Stimulated activated CD8-positive, alpha-beta memory T cell treated with anti-CD3 and anti-CD28 coated beads, Interleukin-4, amount 100 ng/mL, for 48 hours (primary cell): ENCODE results near the gene ANKRD33B.
"Not testable (repeated sequence)": the region's sequence is repeated elsewhere in the genome, so short reads cannot be mapped to it uniquely, and the experiment has no call there.

Source experiments
- DNase-seq: peaks from one replicate; pipeline ENCODE4 v3.0.0-alpha.2; 2020

Gene ANKRD33B

DNA sequence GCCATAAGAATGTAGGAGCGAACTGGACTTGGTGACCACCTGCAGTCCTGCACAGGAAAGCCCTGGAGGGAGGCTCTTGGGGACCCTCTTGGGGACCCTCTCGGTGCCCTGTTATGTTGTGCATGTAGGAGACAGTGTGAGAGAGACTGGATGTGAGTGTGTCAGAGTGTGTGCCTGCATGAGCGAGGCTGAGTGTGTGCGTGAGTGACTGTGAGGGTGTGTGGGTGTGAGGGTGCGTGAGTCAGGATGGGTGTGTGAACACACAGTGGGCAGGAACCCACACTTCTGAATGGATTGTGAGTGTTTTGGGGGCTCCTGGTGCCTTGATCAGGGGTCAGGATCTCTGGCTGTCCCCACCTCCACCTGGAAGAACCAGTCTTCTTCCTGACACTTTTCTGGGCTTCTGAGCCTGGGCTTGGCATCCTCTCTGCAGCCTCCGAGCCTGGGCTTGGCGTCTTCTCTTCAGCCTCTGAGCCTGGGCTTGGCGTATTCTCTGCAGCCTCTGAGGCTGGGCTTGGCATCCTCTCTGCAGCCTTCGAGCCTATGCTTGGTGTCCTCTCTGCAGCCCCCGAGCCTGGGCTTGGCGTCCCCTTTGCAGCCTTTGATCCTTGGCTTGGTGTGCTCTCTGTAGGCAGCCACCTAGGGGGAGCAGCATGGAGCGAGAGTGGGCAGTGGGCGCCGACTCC is 25.6 kb upstream of the ANKRD33B start:
- DNase-seq = peak; percentile 29

DNA sequence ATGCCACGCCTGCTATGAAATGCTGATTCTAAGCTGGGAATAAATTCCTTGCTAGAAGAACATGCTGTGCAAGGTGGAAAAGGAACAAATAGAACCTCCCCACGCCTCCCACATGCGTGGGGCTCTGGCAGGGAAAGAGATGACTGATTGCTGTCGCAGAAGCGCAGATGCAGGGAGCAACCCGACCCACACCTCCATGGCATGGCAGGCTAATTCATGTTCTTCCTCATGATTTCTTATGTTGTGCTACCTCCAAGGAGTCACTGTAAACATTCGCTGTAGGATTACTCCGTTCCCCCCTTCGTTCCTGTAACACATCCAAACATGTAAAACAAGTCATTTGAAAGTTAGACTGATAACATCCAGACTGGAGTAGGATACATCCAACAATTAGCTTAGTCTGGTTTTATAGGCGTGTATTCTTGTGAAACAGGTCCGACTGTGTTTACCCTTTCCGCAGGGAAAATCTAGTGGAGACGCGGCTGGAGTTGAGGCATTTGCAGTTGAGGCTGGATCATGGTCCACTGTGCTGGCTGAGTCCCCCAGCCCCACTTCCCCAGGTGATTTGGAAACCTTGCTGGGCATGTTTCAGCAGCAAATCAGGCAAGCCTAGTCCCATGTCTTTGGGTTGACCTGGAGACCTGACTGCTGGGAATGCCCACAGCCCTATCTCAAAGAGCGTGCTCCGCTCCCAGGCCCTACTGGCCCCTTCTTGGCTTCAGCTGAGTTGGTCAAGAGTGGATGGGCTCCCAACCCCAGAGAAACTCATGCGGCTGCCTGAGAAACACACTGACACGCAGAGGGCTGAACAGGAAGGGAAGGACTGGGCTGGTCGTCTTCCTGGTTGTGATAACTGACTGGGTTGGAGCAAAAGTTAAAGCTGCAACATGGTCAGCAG is 24.8 kb upstream of the ANKRD33B start:
- DNase-seq = no peak

DNA sequence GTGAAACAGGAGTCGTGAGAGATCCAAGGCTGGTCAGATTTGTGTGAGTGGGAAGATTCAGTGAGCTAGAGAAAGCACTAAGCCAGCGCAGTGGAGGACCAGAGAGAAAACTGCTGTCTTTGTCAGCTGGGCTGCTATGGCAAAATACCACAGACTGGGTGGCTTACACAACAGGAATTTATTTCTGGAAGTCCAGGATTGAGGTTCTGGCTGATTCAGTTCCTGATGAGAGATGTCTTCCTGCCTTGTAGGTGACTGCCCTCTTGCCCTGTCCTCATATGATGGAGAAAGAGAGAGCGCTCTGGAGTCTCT is 24.2 kb upstream of the ANKRD33B start:
- no peak for DNase-seq

DNA sequence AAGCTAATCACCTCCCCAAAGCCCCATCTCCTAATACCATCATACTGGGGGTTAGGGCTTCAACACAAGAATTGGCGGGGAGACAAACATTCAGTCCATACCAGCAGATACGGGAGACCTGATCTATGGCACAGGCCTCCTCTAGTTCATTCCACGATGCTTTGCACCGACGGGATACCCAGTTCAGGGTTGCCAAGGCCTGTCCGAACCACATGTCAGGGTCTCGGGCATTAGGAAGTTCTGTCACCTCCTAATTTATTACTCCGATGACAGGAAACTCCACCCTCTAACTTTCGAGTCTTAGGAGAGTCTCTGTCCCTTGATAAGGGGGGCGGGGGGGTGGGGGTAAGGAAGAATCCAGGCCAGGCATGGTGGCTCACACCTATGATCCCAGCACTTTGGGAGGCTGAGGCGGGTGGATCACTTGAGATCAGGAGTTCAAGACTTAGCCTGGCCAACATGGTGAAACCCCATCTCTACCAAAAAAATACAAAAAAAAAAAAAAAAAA is 23.8 kb upstream of the ANKRD33B start:
- DNase-seq = no peak

DNA sequence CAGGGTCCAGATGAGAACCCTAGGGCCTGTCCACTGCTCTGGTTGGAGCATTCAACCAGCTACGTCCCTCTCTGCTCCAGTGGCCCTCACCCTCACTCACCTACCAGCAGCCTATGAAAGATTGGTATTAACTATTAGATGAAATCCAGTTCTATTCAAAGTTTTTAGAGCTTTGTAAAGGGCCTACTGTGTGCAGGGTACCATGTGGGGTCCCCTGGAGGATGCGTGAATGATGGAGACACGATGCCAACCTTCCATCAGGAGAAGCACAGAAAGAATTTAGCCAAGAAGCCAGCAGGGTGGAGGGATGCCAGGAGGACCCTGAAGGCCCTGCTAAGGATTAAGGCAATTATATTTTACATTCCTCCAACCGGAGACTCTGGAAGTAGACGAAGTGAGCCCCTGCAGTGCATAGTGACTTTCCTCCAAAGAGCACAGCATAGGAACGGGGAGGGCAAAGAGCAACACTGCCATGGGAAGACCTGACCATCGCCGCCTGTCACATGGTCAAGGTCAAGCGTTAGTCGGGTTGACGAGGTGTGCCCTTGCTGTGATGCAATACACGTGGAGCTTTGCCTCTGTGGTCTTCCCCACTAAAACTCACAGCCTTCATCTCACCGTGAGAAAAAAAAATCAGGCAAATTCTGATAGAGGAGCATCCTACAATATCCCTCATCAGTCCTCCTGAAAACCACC is 22.8 kb upstream of the ANKRD33B start:
- no peak for DNase-seq

DNA sequence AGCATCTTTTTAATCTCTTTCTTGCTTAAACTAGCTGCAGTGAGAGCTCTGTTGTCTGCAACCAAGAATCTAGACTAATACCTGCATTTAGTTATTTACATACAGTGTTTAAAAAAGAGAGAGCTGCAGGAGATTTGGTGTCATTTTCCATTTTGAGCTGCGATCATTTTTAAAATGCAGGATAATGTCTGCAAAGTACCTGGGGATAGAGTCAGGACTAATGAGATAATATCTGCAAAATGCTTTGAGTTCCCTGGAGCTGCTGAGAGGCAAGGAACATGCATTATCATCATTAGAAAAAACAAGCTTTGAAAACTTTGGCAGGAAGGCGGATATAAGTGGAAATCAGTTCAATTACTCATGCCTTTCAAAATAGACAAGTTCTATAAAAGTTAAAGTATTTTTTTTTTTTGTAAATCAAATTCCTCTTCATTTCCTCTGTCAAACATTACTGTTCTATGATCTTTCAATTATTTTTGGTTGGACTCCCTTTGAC is 21.8 kb upstream of the ANKRD33B start:
- DNase-seq = no peak

DNA sequence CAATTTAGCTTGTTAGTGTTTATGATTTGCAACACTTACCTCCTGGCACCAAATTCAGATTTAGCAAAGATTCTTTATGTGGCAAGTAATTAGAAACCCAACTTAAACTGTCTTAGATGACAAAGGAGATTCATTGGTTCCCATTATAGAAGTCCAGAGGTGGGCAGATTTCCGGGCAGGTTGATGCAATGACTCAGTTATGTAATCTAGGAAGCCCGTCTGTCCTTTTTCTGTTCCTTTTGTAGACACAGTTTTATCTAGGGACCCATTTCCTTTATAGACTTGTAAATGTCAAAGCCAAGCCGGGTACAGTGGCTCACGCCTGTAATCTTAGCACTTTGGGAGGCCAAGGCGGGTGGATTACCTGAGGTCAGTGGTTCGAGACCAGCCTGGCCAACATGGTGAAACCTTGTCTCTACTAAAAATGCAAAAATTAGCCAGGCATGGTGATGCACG is 20.3 kb upstream of the ANKRD33B start:
- no peak for DNase-seq

DNA sequence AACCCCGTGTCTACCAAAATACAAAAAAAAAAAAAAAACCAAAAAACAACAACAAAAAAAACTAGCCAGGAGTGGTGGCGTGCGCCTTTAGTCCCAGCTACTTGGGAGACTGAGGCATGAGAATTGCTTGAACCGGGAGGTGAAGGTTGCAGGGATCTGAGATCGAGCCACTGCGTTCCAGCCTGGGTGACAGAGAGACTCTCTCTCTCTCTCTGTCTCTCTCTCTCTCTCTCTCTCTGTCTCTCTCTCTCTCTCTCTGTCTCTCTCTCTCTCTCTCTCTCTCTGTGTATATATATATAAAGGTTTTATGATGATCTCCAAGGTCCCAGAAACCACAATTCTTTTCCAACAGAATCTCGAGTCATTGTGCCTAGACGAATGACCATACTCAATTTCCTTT is 18.8 kb upstream of the ANKRD33B start:
- no peak for DNase-seq

DNA sequence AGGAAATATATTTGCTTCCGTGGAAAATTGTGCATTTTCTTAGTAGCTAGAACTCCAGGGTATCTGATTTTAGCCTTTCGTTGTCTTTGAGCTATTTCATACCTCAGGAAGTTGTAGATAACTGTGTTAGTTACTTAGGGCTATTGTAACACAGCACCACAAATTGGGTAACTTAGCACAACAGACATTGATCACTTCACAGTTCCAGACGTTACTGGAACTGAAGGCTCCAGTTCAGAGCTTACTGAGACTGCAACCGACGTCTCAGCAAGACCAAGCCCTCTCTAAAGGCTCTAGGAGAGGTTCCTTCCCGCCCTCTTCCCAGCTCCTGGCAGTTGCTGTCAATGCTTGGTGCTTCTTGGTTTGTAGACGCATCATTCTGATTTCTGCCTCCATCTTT is 17.7 kb upstream of the ANKRD33B start:
- no peak for DNase-seq

DNA sequence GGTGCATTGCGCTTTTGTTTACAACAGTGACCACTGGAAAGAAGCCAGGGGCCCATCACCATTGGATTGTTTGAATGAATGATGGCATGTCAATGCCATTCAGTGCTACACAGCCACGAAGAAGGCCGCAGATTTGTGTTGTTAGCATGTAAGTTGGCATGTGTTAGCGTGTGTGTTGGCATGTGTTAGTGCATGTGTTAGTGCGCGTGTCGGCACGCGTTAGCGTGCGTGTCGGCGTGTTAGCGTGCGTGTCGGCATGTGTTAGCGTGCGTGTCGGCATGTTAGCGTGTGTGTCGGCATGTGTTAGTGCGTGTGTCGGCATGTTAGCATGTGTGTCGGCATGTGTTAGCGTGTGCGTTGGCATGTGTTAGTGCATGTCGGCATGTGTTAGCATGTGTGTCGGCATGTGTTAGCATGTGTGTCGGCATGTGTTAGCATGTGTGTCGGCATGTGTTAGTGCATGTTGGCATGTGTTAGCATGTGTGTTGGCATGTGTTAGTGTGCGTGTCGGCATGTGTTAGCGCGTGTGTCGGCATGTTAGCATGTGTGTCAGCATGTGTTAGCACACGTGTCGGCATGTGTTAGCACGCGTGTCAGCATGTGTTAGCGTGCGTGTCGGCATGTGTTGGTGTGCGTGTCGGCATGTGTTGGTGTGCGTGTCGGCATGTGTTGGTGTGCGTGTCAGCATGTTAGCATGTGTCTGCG is 15.3 kb upstream of the ANKRD33B start:
- DNase-seq = no peak

DNA sequence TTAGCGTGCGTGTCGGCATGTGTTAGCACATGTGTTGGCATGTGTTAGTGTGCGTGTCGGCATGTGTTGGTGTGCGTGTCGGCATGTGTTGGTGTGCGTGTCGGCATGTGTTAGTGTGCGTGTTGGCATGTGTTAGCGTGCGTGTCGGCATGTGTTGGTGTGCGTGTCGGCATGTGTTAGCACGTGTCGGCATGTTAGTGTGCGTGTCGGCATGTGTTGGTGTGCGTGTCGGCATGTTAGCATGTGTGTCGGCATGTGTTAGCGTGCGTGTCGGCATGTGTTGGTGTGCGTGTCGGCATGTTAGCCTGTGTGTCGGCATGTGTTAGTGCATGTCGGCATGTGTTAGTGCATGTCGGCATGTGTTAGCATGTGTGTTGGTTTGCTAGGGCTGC is 14.8 kb upstream of the ANKRD33B start:
- DNase-seq = not testable (repeated sequence)

DNA sequence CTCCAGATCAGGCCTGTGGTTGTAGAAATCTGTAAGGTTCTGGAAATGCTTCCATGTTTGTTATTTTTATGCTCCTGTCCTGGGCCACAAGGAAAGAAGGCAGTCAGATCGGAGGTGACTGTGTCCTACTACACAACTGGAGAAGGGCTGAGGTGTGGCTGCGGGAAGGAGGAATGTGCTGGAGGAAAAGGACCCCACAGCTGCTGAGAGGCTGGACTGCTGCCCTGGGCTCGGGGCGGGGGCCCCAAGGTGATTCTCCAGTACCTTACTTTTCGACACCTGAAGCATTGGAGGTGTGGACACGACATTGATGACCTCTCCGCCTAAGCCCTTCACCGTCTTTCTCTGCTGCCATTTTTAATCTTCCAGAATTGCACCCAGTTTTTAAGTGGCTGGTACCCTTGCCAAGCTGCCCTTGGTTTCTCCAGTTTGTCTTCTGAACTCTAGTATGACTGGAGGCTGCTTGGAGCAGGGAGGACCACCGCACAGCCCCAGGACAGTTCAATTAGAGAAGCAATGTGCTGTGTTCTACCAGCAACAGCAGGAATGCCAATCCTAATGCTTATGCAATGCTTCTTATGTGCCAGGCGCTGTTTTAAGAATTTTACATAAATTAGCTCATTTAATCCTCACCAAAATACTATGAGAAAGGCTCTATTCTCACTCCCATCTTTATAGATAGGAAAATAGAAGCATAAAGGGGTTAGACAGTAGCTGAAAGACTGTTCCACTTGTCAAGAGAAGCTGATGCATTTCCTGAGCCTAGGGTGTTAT is 13.5 kb upstream of the ANKRD33B start:
- no peak for DNase-seq

DNA sequence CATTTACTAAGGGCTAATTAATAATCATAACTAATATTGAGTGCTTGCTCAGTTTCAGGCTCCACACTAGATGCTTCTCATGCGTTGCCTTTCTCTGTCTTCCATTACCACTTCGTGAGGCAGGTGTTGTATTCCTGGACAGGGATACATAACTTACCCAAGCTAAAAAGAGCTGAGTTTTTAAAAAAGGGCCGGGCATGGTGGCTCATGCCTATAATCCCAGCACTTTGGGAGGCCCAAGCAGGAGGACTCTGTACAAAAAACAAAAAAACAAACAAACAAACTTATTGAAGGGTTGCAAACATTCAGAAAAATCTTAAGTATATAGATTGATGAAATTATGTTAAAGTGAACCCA is 12.1 kb upstream of the ANKRD33B start:
- no peak for DNase-seq

DNA sequence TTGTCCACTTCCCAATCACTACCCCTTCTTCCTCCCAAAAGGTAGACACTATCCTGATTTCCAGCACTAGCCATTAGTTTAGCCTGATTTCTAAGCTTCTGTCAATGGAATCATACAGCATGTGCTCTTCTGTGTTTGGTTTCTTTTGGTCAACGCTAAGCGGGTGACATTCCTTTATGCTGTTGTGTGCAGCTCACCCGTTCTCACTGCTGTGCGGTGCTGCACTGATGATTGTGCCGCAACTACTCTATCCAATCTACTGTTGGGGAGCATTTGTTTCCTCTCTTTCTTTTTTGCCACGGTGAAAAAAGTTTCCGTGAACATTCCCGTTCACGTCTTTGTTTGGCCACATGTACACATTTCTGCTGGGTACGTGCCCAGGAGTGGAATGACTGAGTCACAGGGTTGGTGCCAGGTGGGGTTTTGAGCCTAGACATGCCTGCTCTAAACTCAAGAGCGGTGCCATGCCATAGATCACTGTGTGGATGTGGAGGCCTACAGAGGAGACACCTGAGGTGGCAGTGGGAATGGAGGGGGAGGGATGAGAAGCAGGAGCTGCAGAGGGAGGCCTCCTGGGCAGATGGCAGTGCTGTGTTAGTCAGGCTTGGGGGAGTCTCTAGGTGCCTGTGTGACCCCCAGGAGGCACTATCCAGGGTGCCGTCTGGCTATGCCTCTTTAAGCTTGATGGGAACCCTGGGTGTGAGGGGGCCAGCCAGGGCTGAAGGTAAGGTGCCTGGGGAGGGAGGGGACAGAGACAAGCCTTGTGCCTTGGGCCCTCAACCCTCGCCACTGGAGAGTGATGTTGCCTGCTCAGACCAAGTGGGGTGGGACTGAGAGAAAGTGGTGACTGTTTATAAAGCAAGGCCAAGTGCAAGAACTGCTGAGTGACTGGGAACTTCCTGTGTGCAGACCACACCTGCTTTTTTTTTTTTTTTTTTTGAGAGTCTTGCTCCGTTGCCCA is 11.4 kb upstream of the ANKRD33B start:
- no peak for DNase-seq

DNA sequence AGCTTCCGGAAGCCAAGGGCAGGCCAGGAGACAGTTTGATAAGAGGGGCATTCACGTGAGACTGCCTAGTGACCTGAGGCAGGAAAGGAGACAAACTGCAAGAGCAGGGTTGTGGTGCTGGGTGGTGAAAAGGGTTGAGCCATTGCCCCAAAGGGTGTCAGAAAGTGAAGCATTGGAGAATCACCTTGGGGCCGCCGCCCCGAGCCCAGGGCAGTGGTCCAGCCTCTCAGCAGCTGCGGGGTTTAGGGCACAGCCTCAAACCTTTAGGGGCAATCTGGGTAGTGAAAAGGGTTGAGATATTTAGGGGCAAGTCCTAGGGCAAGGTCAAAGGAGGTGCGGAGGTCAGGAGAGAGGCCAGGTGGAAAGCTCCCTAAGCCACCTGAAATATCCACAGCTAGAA is 10.4 kb upstream of the ANKRD33B start:
- DNase-seq = no peak

DNA sequence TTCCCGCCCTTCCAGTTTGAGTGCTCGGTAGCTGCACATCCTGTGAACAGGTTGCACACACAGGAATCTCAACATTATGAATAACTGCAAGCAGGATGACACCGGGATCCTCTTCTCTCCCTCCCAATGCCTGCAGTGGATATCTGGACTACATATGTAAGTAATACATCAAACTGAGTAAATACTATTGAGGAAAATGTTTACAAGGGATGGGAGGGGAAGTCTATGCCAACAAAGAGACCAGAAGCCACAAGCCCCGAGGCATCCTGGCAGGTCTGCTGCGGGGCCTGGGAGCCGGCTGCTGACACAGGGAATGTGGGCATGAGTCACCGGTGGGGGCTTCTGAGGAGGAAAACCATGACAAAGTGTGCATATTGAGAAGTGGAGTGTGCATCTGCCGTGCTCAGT is 8.6 kb upstream of the ANKRD33B start:
- no peak for DNase-seq

DNA sequence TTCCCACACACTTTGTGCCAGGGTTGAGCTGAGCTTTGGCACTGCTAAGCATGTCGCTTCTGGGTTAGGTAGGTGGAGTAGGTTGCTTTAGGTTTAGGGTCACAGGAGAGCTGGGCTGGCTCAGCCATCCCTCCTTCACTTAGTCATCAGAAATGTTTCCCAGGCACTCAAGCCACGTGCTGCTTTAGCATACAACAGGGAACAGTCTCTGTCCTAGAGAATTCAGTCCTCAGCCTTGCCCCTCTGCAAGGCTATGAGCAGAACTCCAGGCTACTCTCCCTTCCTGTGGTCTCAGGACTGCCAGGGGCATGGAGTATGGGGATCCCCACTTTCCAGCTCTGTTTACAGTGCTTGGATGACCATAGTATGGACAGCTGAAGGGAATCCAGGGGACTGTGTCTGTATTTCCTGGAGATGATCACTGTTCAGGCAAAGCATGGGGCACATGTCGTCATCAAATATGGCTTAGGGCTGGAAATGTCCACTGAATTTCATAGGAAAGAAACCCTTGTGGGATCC is 7.5 kb upstream of the ANKRD33B start:
- no peak for DNase-seq

DNA sequence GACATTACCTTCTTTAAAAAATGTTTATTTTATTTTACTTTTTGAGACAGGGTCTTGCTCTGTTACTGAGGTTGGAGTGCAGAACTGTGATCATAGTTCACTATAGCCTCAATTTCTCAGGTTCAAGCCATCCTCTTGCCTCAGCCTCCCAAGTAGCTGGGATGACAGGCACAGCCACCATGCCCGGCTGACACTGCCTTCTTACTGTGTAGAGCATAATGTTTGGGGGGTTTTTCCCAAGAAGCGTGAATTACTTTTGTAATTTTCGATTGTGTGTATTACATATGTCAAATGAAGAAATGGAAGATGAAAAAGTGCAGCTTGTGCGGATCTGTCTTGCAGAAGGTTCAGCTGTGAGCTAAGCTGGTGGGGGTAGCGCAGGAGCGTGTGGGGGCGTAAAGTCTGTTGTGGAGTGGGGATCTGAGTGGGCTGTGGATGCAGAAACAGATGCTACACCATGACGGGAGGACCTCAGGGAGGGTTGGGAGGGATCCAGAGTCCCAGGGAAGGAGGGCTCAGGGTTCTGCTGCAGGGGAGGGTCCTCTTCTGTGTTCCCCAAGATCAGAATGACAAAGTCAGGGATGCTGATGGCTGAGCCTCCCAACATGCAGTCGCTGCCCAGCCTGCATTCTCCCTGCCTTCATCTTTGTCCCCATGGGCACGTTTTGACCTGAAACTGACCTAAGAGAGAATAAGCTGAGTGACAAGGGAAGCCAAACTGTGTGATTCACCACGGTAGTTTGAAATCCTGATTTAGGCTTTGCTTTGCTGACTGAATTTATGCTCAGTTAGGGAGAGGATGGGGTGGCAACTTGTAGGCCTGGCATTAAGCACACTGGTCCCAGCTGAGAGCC is 6.8 kb upstream of the ANKRD33B start:
- DNase-seq = no peak

DNA sequence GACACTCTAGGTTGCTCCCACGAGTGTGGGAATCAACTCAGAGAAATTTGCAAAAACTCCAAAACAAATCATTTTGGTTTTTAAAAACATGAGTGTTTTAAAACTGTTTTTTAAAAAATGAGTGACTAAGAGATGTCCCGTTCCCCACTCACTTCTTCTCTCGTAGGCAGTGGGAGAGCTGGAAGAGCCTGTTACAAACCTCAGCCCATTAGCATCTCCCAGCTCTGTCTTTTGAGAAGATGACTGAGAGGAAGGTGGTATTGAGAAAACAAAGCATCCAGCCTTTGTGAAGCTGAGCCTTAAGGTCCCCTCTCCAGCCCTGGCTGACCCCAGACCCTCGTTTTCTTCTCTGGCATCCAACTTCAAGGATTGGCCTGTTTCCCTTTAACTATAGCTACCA is 4.7 kb upstream of the ANKRD33B start:
- no peak for DNase-seq

DNA sequence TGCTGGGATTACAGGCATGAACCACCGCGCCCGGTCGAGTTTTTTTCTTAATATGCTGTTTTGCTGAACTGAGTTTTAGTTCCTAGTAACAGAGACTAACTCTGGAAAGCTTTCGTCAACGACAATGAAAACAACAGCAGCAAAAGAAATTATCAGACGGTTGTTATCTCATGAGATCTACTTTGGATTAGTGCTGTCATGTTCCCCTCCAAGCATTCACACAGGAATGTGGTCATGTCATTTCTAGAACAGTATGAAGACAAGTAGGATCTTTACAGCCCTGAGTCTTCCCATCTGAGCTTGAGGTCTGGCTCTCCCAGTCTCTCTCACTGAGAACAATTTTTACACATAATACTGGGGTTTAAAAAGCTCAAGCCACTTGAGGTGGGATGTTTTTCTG is 4.0 kb upstream of the ANKRD33B start:
- no peak for DNase-seq
